ENCODE measurements around the gene VPS37C. TPM values are rescaled to one million over a fixed set of nuclear protein-coding genes. Genes with fewer than 3 reads are reported as not detected.

The VPS37C gene
- total and polyA plus RNA-seq, 9 donors = 7.8 to 25.8 (median 19.7) TPM

- H3K27me3 ChIP-seq = no peaks in the 10 kb centered on the region
- WGBS, 3 donors = 55 to 57% (median 56%) methylated on average over 6 of the region's 6 CpGs
- no peak overlapping the region for H3K4me3 ChIP-seq
- H3K4me1 ChIP-seq (ENCODE audit: insufficient read depth) = no peaks in the 10 kb centered on the region
- H3K36me3 ChIP-seq = no peaks in the 10 kb centered on the region
- DNase-seq = no peak
- no peak overlapping the region for H3K27ac ChIP-seq
- H3K9me3 ChIP-seq = no peaks in the 10 kb centered on the region
- intact Hi-C loops (cut with DNase I) = loop anchor here in 1 of 4 donors (10.0 kb wide), 1 partner anchor 342 kb away; no protein-coding TSS in a partner anchor
- no peak for TF ChIP-seq EP300 (IDR thresholded peaks at IDR 0.05)
- TF ChIP-seq POLR2A (IDR thresholded peaks at IDR 0.05) = no peak
- TF ChIP-seq, protein P1, sequence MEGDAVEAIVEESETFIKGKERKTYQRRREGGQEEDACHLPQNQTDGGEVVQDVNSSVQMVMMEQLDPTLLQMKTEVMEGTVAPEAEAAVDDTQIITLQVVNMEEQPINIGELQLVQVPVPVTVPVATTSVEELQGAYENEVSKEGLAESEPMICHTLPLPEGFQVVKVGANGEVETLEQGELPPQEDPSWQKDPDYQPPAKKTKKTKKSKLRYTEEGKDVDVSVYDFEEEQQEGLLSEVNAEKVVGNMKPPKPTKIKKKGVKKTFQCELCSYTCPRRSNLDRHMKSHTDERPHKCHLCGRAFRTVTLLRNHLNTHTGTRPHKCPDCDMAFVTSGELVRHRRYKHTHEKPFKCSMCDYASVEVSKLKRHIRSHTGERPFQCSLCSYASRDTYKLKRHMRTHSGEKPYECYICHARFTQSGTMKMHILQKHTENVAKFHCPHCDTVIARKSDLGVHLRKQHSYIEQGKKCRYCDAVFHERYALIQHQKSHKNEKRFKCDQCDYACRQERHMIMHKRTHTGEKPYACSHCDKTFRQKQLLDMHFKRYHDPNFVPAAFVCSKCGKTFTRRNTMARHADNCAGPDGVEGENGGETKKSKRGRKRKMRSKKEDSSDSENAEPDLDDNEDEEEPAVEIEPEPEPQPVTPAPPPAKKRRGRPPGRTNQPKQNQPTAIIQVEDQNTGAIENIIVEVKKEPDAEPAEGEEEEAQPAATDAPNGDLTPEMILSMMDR (IDR thresholded peaks at IDR 0.05) = no peak
Measured at GRCh38 chr11:61176446-61176845, 15.2 kb upstream of the VPS37C start.

DNA sequence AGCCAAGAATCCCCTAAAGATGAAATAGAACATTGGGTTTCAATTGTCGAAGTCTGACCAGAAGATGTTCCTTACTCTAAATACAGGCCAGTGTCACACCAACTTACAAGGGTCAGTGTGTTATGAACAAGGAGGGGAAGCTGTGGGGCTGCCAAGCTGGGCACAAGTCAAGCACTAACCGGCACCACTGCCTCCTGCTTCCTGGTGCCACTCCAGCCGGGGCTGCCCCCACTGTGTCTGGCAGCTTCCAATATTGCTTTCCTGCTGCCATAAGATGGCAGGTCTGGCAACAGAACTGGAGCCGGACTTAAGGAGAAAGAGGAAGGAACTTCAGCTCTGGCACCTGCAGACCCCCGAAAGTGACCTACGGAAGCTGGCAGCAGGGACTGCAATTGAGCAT lies 13.7 kb upstream of the VPS37C start:
- WGBS, 3 donors = 80 to 86% (median 85%) methylated on average over 6 of the region's 6 CpGs
- Histone ChIP-seq H3K4me1 (ENCODE audit: insufficient read depth) (no peaks in the 10 kb centered on the region), H3K27me3 (no peaks in the 10 kb centered on the region), H3K36me3 (no peaks in the 10 kb centered on the region), H3K4me3 (no peak overlapping the region), H3K27ac (no peak overlapping the region), H3K9me3 (no peaks in the 10 kb centered on the region)
- intact Hi-C loops (cut with DNase I) = loop anchor here in 1 of 4 donors (10.0 kb wide), 1 partner anchor 340 kb away; no protein-coding TSS in a partner anchor
- TF ChIP-seq, protein P1 (IDR thresholded peaks at IDR 0.05) = no peak
- DNase-seq = no peak

DNA sequence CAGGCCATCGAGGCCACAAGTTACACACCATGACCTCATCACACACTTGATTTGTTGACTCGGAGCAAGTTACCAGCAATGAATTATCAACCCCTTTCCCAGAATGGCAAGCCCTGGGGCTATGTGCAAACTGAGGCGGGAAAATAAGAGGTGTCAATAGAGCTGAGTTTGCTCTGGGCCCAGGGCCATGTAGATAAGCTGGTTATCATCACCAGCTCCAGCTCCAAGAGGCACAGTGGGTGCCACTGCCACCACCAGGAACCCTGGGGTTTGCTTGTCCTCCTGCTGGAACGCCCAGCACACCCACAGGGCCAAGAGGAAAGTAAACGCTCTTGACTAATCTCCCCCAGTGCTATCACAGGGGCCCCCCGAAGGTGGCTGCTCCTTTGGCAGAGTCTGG lies 13.0 kb upstream of the VPS37C start:
- Histone ChIP-seq H3K9me3 (no peaks in the 10 kb centered on the region), H3K4me3 (no peak overlapping the region), H3K36me3 (no peaks in the 10 kb centered on the region), H3K27me3 (no peaks in the 10 kb centered on the region), H3K4me1 (ENCODE audit: insufficient read depth) (no peaks in the 10 kb centered on the region), H3K27ac (no peak overlapping the region)
- 76 to 81% (median 77%) methylated on average over 6 of the region's 6 CpGs for WGBS, 3 donors
- intact Hi-C loops (cut with DNase I) = loop anchor here in 1 of 4 donors (10.0 kb wide), 1 partner anchor 339 kb away; no protein-coding TSS in a partner anchor
- TF ChIP-seq POLR2A (IDR thresholded peaks at IDR 0.05) (no peak), EP300 (IDR thresholded peaks at IDR 0.05) (no peak)
- TF ChIP-seq, protein P1 (IDR thresholded peaks at IDR 0.05) = no peak
- no peak for DNase-seq

DNA sequence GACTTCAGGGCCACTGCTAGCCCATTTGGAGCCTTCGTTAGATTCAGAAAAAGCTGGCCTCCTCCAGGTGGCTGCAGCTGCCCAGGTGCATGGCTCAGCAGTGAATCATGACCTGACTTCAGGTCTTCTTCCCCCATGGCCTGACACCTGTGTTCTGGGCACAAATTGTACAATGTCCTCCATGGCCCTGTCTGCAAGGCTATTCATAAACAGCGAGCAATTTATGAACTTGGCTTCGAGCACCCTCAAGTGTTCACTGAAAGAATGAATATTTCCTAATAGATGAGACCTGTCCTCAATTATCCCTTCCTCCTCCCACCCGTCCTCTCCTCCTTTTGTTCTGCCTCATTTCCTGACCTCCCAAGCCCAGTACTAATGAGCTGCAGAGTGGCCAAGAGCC lies 12.2 kb upstream of the VPS37C start:
- Histone ChIP-seq H3K27me3 (no peaks in the 10 kb centered on the region), H3K36me3 (no peaks in the 10 kb centered on the region), H3K27ac (no peak overlapping the region), H3K9me3 (no peaks in the 10 kb centered on the region), H3K4me3 (no peak overlapping the region), H3K4me1 (ENCODE audit: insufficient read depth) (no peaks in the 10 kb centered on the region)
- TF ChIP-seq POLR2A (IDR thresholded peaks at IDR 0.05) (no peak), EP300 (IDR thresholded peaks at IDR 0.05) (no peak)
- TF ChIP-seq, protein P1 (IDR thresholded peaks at IDR 0.05) = peak in 2 of 3 donors; percentile 11 to 12
- intact Hi-C loops (cut with DNase I) = loop anchor here in 1 of 4 donors (10.0 kb wide), 1 partner anchor 339 kb away; no protein-coding TSS in a partner anchor
- DNase-seq = no peak
- 38 to 41% (median 40%) methylated on average over 4 of the region's 4 CpGs for WGBS, 3 donors

Measured in ovary (tissue), 9 donors.